HEK293 (cell line): ENCODE data around the gene DLG2.

Experiments
- CTCF ChIA-PET: fragments of 350-600 bp; formaldehyde crosslinking; extraction: SDS; loops from one replicate; lab custom pipeline; 2021; ENCODE audit warnings: antibody characterized with exemption; lab: Yijun Ruan, JAX
- POLR2A ChIA-PET: fragments of 300-600 bp; formaldehyde crosslinking; extraction: SDS; loops from one replicate; lab custom pipeline; 2020; ENCODE audit warnings: antibody characterized with exemption, inconsistent platforms; lab: Yijun Ruan, JAX
- H3K27ac ChIP-seq: fragments of 200-500 bp; sonication (Bioruptor generic); 2 replicates; pipeline ENCODE4 v1.5.1; 2014; ENCODE audit warnings: low read depth, low read length, control low read depth, inconsistent platforms; ENCODE audit errors: extremely low read depth
- H3K36me3 ChIP-seq, 2 experiments: fragments of 200-500 bp in 1 of 2; sonication (Bioruptor generic) in 1 of 2; 1 replicate in 1 of 2; 2 replicates in 1 of 2; pipeline ENCODE4 v1.5.1; 2014 to 2017; ENCODE audit warnings: inconsistent platforms in 2 of 2, low read length in 2 of 2; ENCODE audit not compliant: control insufficient read depth in 2 of 2, insufficient read depth in 1 of 2
- H3K4me1 ChIP-seq: fragments of 200-500 bp; sonication (Bioruptor generic); 2 replicates; pipeline ENCODE4 v1.5.1; 2014; ENCODE audit warnings: mild to moderate bottlenecking, low read length, inconsistent platforms; ENCODE audit not compliant: control insufficient read depth, insufficient read depth
- H3K4me3 ChIP-seq: 2 replicates; pipeline ENCODE4 v1.5.1; 2011; ENCODE audit warnings: low read depth, mild to moderate bottlenecking, control low read depth, low read length, moderate library complexity
- H3K9me3 ChIP-seq: fragments of 200-500 bp; sonication (Bioruptor generic); 2 replicates; pipeline ENCODE4 v1.5.1; 2014; ENCODE audit warnings: low read depth, low read length, inconsistent platforms; ENCODE audit not compliant: control insufficient read depth, insufficient read depth
- GLI2 ChIP-seq: fragments of 450-650 bp; formaldehyde crosslinking; IDR thresholded peaks from 2 replicates; pipeline ENCODE4; 2017; ENCODE audit warnings: missing biosample characterization, missing genetic modification characterization, low read depth, borderline replicate concordance
- GLIS1 ChIP-seq: fragments of 450-650 bp; formaldehyde crosslinking; IDR thresholded peaks from 2 replicates; pipeline ENCODE4 v1.5.1; 2016; ENCODE audit warnings: missing biosample characterization, missing genetic modification characterization
- HOXD13 ChIP-seq: sonication (generic); formaldehyde crosslinking; IDR thresholded peaks from 2 replicates; pipeline ENCODE4 v1.8.0; 2022; ENCODE audit warnings: missing genetic modification reagents, borderline replicate concordance
- MZF1 ChIP-seq: fragments of 450-650 bp; formaldehyde crosslinking; IDR thresholded peaks from 2 replicates; pipeline ENCODE4 v1.5.1; 2017; ENCODE audit warnings: missing biosample characterization, missing genetic modification characterization, borderline replicate concordance
- OSR2 ChIP-seq: fragments of 450-650 bp; formaldehyde crosslinking; IDR thresholded peaks from 2 replicates; pipeline ENCODE4 v1.5.1; 2016; ENCODE audit warnings: missing biosample characterization, missing genetic modification characterization
- YY1 ChIP-seq: fragments of 450-650 bp; formaldehyde crosslinking; IDR thresholded peaks from 2 replicates; pipeline ENCODE4 v1.5.1; 2018; ENCODE audit warnings: missing biosample characterization, missing genetic modification characterization
- ZFHX2 ChIP-seq: fragments of 450-650 bp; formaldehyde crosslinking; conservative IDR thresholded peaks from 2 replicates; pipeline ENCODE4 v1.5.1; 2016; ENCODE audit warnings: missing biosample characterization, missing genetic modification characterization
- ZNF10 ChIP-seq: fragments of 450-650 bp; formaldehyde crosslinking; IDR thresholded peaks from 2 replicates; pipeline ENCODE4 v1.5.1; 2017; ENCODE audit warnings: missing biosample characterization, missing genetic modification characterization
- ZNF114 ChIP-seq: fragments of 450-650 bp; formaldehyde crosslinking; IDR thresholded peaks from 2 replicates; pipeline ENCODE4 v1.5.0; 2017; ENCODE audit warnings: missing biosample characterization, missing genetic modification characterization
- ZNF146 ChIP-seq: fragments of 450-650 bp; formaldehyde crosslinking; IDR thresholded peaks from 2 replicates; pipeline ENCODE4 v1.5.1; 2016; ENCODE audit warnings: missing biosample characterization, missing genetic modification characterization
- ZNF202 ChIP-seq: fragments of 450-650 bp; formaldehyde crosslinking; IDR thresholded peaks from 2 replicates; pipeline ENCODE4 v1.5.1; 2016; ENCODE audit warnings: missing biosample characterization, missing genetic modification characterization, borderline replicate concordance
- ZNF292 ChIP-seq: fragments of 450-650 bp; formaldehyde crosslinking; IDR thresholded peaks from 2 replicates; pipeline ENCODE4 v1.5.1; 2016; ENCODE audit warnings: low read depth, missing biosample characterization, missing genetic modification characterization, borderline replicate concordance
- ZNF48 ChIP-seq: fragments of 450-650 bp; formaldehyde crosslinking; IDR thresholded peaks from 2 replicates; pipeline ENCODE4 v1.5.1; 2016; ENCODE audit warnings: missing biosample characterization, missing genetic modification characterization
- ZNF549 ChIP-seq: fragments of 450-650 bp; IDR thresholded peaks from 2 replicates; pipeline ENCODE4 v1.5.1; 2018; ENCODE audit warnings: missing biosample characterization, missing genetic modification characterization, mild to moderate bottlenecking, inconsistent platforms, moderate library complexity
- ZNF585B ChIP-seq: fragments of 450-650 bp; formaldehyde crosslinking; IDR thresholded peaks from 2 replicates; pipeline ENCODE4 v1.5.1; 2016; ENCODE audit warnings: missing biosample characterization, missing genetic modification characterization
- ZNF654 ChIP-seq: fragments of 450-650 bp; formaldehyde crosslinking; IDR thresholded peaks from 2 replicates; pipeline ENCODE4 v1.5.1; 2016; ENCODE audit warnings: low read depth, missing biosample characterization, missing genetic modification characterization
- ZNF701 ChIP-seq: fragments of 450-650 bp; formaldehyde crosslinking; IDR thresholded peaks from 2 replicates; pipeline ENCODE4 v1.5.1; 2016; ENCODE audit warnings: missing biosample characterization, missing genetic modification characterization
- ZNF792 ChIP-seq: fragments of 450-650 bp; formaldehyde crosslinking; IDR thresholded peaks from 2 replicates; pipeline ENCODE4 v1.5.1; 2016; ENCODE audit warnings: missing biosample characterization, missing genetic modification characterization
- TF ChIP-seq, protein P1 (sequence below): fragments of 450-650 bp; formaldehyde crosslinking; IDR thresholded peaks from 2 replicates; pipeline ENCODE4 v1.5.1; 2016; ENCODE audit warnings: missing biosample characterization, missing genetic modification characterization
- TF ChIP-seq, protein P2 (sequence below): fragments of 450-650 bp; formaldehyde crosslinking; conservative IDR thresholded peaks from 2 replicates; pipeline ENCODE4 v1.5.1; 2016; ENCODE audit warnings: low read depth, missing biosample characterization, missing genetic modification characterization
- TF ChIP-seq, protein P3 (sequence below): fragments of 450-650 bp; formaldehyde crosslinking; IDR thresholded peaks from 2 replicates; pipeline ENCODE4 v1.5.1; 2016; ENCODE audit warnings: missing biosample characterization, missing genetic modification characterization
- TF ChIP-seq, protein P4 (sequence below): fragments of 450-650 bp; formaldehyde crosslinking; IDR thresholded peaks from 2 replicates; pipeline ENCODE4 v1.5.1; 2016; ENCODE audit warnings: missing biosample characterization, missing genetic modification characterization, borderline replicate concordance

The DLG2 gene

DNA sequence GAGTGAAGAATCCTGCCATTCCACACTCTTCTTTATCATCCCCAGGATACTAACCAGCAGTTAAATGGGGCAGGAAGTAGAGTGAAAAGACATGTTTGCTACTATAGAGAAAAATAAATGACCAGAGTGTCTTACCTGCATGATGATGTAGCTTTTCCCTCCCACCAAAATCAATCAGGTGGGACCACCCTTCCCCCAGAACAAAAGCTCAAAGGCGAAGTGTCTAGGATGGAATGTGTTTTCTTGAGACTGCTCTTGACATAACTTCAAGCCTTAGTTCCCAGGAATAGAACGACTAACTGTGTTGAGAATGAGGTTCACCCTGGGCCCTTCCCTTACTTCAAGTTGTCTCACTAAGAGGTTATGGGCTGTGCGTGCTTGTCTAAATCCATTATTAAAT, 2001.8 kb downstream of the DLG2 start:
- no peaks in the 10 kb centered on the region for H3K9me3 ChIP-seq
- no peaks in the 10 kb centered on the region for H3K36me3 ChIP-seq
- TF ChIP-seq ZNF654 (no peak), GLIS1 (no peak), ZNF202 (no peak), OSR2 (tag by site-specific recombination) (no peak), YY1 (tag by site-specific recombination) (no peak), GLI2 (no peak), ZNF792 (tag by site-specific recombination) (no peak), ZNF146 (no peak), ZNF10 (tag by site-specific recombination) (no peak)
- TF ChIP-seq, protein P1, sequence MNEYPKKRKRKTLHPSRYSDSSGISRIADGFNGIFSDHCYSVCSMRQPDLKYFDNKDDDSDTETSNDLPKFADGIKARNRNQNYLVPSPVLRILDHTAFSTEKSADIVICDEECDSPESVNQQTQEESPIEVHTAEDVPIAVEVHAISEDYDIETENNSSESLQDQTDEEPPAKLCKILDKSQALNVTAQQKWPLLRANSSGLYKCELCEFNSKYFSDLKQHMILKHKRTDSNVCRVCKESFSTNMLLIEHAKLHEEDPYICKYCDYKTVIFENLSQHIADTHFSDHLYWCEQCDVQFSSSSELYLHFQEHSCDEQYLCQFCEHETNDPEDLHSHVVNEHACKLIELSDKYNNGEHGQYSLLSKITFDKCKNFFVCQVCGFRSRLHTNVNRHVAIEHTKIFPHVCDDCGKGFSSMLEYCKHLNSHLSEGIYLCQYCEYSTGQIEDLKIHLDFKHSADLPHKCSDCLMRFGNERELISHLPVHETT (tag by site-specific recombination) = no peak
- TF ChIP-seq, protein P2, sequence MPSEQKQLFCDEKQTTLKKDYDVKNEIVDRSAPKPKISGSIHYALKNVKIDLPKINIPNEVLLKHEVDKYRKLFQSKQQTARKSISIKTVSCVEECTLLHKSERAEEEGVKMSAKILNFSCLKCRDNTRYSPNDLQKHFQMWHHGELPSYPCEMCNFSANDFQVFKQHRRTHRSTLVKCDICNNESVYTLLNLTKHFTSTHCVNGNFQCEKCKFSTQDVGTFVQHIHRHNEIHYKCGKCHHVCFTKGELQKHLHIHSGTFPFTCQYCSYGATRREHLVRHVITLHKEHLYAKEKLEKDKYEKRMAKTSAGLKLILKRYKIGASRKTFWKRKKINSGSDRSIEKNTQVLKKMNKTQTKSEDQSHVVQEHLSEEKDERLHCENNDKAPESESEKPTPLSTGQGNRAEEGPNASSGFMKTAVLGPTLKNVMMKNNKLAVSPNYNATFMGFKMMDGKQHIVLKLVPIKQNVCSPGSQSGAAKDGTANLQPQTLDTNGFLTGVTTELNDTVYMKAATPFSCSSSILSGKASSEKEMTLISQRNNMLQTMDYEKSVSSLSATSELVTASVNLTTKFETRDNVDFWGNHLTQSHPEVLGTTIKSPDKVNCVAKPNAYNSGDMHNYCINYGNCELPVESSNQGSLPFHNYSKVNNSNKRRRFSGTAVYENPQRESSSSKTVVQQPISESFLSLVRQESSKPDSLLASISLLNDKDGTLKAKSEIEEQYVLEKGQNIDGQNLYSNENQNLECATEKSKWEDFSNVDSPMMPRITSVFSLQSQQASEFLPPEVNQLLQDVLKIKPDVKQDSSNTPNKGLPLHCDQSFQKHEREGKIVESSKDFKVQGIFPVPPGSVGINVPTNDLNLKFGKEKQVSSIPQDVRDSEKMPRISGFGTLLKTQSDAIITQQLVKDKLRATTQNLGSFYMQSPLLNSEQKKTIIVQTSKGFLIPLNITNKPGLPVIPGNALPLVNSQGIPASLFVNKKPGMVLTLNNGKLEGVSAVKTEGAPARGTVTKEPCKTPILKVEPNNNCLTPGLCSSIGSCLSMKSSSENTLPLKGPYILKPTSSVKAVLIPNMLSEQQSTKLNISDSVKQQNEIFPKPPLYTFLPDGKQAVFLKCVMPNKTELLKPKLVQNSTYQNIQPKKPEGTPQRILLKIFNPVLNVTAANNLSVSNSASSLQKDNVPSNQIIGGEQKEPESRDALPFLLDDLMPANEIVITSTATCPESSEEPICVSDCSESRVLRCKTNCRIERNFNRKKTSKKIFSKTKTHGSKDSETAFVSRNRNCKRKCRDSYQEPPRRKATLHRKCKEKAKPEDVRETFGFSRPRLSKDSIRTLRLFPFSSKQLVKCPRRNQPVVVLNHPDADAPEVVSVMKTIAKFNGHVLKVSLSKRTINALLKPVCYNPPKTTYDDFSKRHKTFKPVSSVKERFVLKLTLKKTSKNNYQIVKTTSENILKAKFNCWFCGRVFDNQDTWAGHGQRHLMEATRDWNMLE (tag by site-specific recombination) = no peak
- H3K27ac ChIP-seq = no peak overlapping the region
- ChIA-PET CTCF (no interaction called here), POLR2A (no interaction called here)
- H3K4me3 ChIP-seq = no peak overlapping the region
- H3K4me1 ChIP-seq = no peaks in the 10 kb centered on the region

DNA sequence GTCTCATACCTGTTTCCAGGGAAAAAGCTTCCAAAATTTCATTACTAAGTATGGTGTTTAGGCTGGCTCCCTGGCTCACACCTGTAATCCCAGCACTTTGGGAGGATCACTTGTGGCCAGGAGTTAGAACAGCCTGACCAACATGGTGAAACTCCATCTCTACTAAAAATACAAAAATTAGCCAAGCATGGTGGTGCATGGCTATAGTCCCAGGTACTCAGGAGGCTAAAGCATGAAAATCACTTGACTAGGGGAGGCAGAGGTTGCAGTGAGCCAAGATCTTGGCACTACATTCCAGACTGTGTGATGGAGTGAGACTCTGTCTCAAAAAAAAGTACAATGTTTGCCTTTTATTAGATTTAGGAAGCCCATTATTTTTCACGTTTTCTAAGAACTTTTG, 2009.5 kb downstream of the DLG2 start:
- no peaks in the 10 kb centered on the region for H3K36me3 ChIP-seq
- POLR2A ChIA-PET = no interaction called here
- CTCF ChIA-PET = no interaction called here
- no peak for TF ChIP-seq ZNF701 (tag by site-specific recombination)
- TF ChIP-seq ZNF549 (tag by site-specific recombination) = no peak
- no peak for TF ChIP-seq ZNF585B (tag by site-specific recombination)
- no peak for TF ChIP-seq ZNF48 (tag by site-specific recombination)
- no peak for TF ChIP-seq HOXD13 (CRISPR knock-in tag)
- TF ChIP-seq, protein P3, sequence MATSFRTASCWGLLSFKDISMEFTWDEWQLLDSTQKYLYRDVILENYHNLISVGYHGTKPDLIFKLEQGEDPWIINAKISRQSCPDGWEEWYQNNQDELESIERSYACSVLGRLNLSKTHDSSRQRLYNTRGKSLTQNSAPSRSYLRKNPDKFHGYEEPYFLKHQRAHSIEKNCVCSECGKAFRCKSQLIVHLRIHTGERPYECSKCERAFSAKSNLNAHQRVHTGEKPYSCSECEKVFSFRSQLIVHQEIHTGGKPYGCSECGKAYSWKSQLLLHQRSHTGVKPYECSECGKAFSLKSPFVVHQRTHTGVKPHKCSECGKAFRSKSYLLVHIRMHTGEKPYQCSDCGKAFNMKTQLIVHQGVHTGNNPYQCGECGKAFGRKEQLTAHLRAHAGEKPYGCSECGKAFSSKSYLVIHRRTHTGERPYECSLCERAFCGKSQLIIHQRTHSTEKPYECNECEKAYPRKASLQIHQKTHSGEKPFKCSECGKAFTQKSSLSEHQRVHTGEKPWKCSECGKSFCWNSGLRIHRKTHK (tag by site-specific recombination) = no peak
- no peak for TF ChIP-seq ZNF292 (tag by site-specific recombination)
- no peak for TF ChIP-seq ZNF114 (tag by site-specific recombination)
- TF ChIP-seq ZFHX2 = no peak
- TF ChIP-seq, protein P4, sequence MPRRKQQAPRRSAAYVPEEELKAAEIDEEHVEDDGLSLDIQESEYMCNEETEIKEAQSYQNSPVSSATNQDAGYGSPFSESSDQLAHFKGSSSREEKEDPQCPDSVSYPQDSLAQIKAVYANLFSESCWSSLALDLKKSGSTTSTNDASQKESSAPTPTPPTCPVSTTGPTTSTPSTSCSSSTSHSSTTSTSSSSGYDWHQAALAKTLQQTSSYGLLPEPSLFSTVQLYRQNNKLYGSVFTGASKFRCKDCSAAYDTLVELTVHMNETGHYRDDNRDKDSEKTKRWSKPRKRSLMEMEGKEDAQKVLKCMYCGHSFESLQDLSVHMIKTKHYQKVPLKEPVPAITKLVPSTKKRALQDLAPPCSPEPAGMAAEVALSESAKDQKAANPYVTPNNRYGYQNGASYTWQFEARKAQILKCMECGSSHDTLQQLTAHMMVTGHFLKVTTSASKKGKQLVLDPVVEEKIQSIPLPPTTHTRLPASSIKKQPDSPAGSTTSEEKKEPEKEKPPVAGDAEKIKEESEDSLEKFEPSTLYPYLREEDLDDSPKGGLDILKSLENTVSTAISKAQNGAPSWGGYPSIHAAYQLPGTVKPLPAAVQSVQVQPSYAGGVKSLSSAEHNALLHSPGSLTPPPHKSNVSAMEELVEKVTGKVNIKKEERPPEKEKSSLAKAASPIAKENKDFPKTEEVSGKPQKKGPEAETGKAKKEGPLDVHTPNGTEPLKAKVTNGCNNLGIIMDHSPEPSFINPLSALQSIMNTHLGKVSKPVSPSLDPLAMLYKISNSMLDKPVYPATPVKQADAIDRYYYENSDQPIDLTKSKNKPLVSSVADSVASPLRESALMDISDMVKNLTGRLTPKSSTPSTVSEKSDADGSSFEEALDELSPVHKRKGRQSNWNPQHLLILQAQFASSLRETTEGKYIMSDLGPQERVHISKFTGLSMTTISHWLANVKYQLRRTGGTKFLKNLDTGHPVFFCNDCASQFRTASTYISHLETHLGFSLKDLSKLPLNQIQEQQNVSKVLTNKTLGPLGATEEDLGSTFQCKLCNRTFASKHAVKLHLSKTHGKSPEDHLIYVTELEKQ (tag by site-specific recombination) = no peak
- TF ChIP-seq MZF1 (tag by site-specific recombination) = no peak
- H3K9me3 ChIP-seq = no peaks in the 10 kb centered on the region
- H3K4me1 ChIP-seq = no peaks in the 10 kb centered on the region
- H3K4me3 ChIP-seq = no peak overlapping the region
- H3K27ac ChIP-seq = no peak overlapping the region
